HCT116 (cell line): ENCODE measurements around the gene KMT2B. TPM values are rescaled to one million over a fixed set of nuclear protein-coding genes. Genes with fewer than 3 reads are reported as not detected.

Experiments used
- ATAC-seq: fragments of 200-7000 bp; cut with Tn5 transposase; 2 replicates; pipeline ENCODE4 v1.9.1; 2020; ENCODE audit warnings: mild to moderate bottlenecking, moderate library complexity
- BruUV-seq: library from RNA; stranded (reverse); fragments of 400-500 nt; replicated peaks from 2 replicates; lab custom pipeline; 2021; lab: Mats Ljungman, UMichigan
- CTCF ChIA-PET: fragments of 300-600 bp; sonication (Branson Sonifier 250); formaldehyde crosslinking; loops from one replicate; lab custom pipeline; 2021; ENCODE audit warnings: antibody characterized with exemption; lab: Charles Lee
- POLR2A ChIA-PET: fragments of 300-600, 350-600 bp; sonication (Branson Sonifier 250); formaldehyde crosslinking; loops from one replicate; lab custom pipeline; 2021; ENCODE audit warnings: antibody characterized with exemption; lab: Charles Lee
- RAD21 ChIA-PET, 2 experiments: fragments of 300-600 bp; sonication (Branson Sonifier 250); formaldehyde crosslinking; loops; one replicate each; lab custom pipeline; 2023; ENCODE audit warnings: low total read pairs in 2 of 2; ENCODE audit not compliant: uncharacterized antibody in 2 of 2, unreplicated experiment in 2 of 2, low non-redundant PET in 1 of 2; lab: Charles Lee
- DNase-seq: peaks from one replicate; pipeline ENCODE4 v3.0.0-alpha.2; 2010; ENCODE audit warnings: low read depth, low spot score
- H2AFZ ChIP-seq: fragments of 200-600 bp; shearing (Covaris generic), sonication (generic); 2 replicates; pipeline ENCODE4 v1.6.1; 2017; ENCODE audit warnings: low read depth, mixed run types, mixed read lengths, antibody characterized with exemption, low read length; ENCODE audit not compliant: poor library complexity, severe bottlenecking
- H3K27ac ChIP-seq: 2 replicates; pipeline ENCODE4 v1.5.1; 2012; ENCODE audit warnings: low read depth, low read length
- H3K27me3 ChIP-seq: fragments of 200-600 bp; sonication (generic); 2 replicates; pipeline ENCODE4 v1.6.1; 2016; ENCODE audit warnings: mixed run types, low read length, mixed read lengths; ENCODE audit not compliant: insufficient read depth
- H3K36me3 ChIP-seq, 2 experiments: fragments of 200-500 bp in 1 of 2; fragments of 200-600 bp in 1 of 2; sonication (Bioruptor generic) in 1 of 2; sonication (generic) in 1 of 2; 2 replicates each; pipeline versions ENCODE4 v1.5.1 to v1.6.1; 2014 to 2016; ENCODE audit warnings: low read length in 2 of 2, inconsistent platforms in 1 of 2, mixed read lengths in 1 of 2, mixed run types in 1 of 2; ENCODE audit not compliant: insufficient read depth in 2 of 2, control insufficient read depth in 1 of 2
- H3K4me1 ChIP-seq, 2 experiments: fragments of 200-600 bp in 1 of 2; sonication (generic) in 1 of 2; 2 replicates each; pipeline versions ENCODE4 v1.5.1 to v1.6.1; 2012 to 2017; ENCODE audit warnings: low read length in 2 of 2, inconsistent platforms in 1 of 2, mild to moderate bottlenecking in 1 of 2, mixed read lengths in 1 of 2, mixed run types in 1 of 2, moderate library complexity in 1 of 2; ENCODE audit not compliant: insufficient read depth in 2 of 2, control insufficient read depth in 1 of 2
- H3K4me2 ChIP-seq: fragments of 200-600 bp; sonication (generic); 2 replicates; pipeline ENCODE4 v1.6.1; 2017; ENCODE audit warnings: mixed run types, low read length, mixed read lengths
- H3K4me3 ChIP-seq, 2 experiments: fragments of 200-600 bp in 1 of 2; sonication (generic) in 1 of 2; replicated peaks in 1 of 2; 2 replicates each; pipeline ENCODE4 v1.5.1; 2011 to 2016; ENCODE audit warnings: low read length in 2 of 2, control low read depth in 1 of 2, low read depth in 1 of 2, mild to moderate bottlenecking in 1 of 2, mixed read lengths in 1 of 2, mixed run types in 1 of 2
- H3K79me2 ChIP-seq: fragments of 200-600 bp; sonication (generic); 2 replicates; pipeline ENCODE4 v1.6.1; 2017; ENCODE audit warnings: mild to moderate bottlenecking, mixed run types, low read length, moderate library complexity, mixed read lengths; ENCODE audit not compliant: insufficient read depth
- H3K9ac ChIP-seq: fragments of 200-600 bp; sonication (generic); 2 replicates; pipeline ENCODE4 v1.6.1; 2016; ENCODE audit warnings: low read length, mixed read lengths
- H3K9me2 ChIP-seq: fragments of 200-600 bp; sonication (generic), shearing (Covaris generic); 2 replicates; pipeline ENCODE4 v1.6.1; 2017; ENCODE audit warnings: mixed run types, mild to moderate bottlenecking, moderate library complexity; ENCODE audit not compliant: insufficient read depth
- H3K9me3 ChIP-seq, 2 experiments: fragments of 200-500 bp in 1 of 2; fragments of 200-600 bp in 1 of 2; sonication (Bioruptor generic) in 1 of 2; sonication (generic) in 1 of 2; 2 replicates each; pipeline ENCODE4 v1.6.1; 2014 to 2017; ENCODE audit warnings: low read length in 2 of 2, mixed read lengths in 2 of 2, inconsistent platforms in 1 of 2, low read depth in 1 of 2, mild to moderate bottlenecking in 1 of 2, mixed run types in 1 of 2, moderate library complexity in 1 of 2; ENCODE audit not compliant: control insufficient read depth in 1 of 2, insufficient read depth in 1 of 2
- H4K20me1 ChIP-seq: fragments of 200-600 bp; sonication (generic), shearing (Covaris generic); 2 replicates; pipeline ENCODE4 v1.6.1; 2017; ENCODE audit warnings: mixed run types, mild to moderate bottlenecking, moderate library complexity; ENCODE audit not compliant: insufficient read depth
- EGR1 ChIP-seq: IDR thresholded peaks from 2 replicates; pipeline ENCODE4 v1.6.1; 2012; ENCODE audit warnings: low read depth
- ELF1 ChIP-seq: IDR thresholded peaks from 2 replicates; pipeline ENCODE4 v1.6.1; 2012; ENCODE audit warnings: low read depth, borderline replicate concordance
- FOSL1 ChIP-seq: IDR thresholded peaks from 2 replicates; pipeline ENCODE4 v1.6.1; 2012; ENCODE audit warnings: low read depth
- POLR2AphosphoS5 ChIP-seq: IDR thresholded peaks from 2 replicates; pipeline ENCODE4 v1.6.1; 2011; ENCODE audit warnings: mild to moderate bottlenecking, low read depth, low read length, moderate library complexity
- RAD21 ChIP-seq: IDR thresholded peaks from 2 replicates; pipeline ENCODE4 v1.6.1; 2012; ENCODE audit warnings: low read depth, mild to moderate bottlenecking
- SIN3A ChIP-seq: IDR thresholded peaks from 2 replicates; pipeline ENCODE4 v1.6.1; 2012; ENCODE audit warnings: low read depth
- SP1 ChIP-seq: IDR thresholded peaks from 2 replicates; pipeline ENCODE4 v1.6.1; 2012; ENCODE audit warnings: low read depth
- TCF7L2 ChIP-seq: IDR thresholded peaks from 2 replicates; pipeline ENCODE4 v1.7.0; 2011; ENCODE audit warnings: borderline replicate concordance, inconsistent platforms; ENCODE audit not compliant: insufficient read depth, insufficient read length; ENCODE audit errors: extremely low read depth
- YY1 ChIP-seq: IDR thresholded peaks from 2 replicates; pipeline ENCODE4 v1.6.1; 2011; ENCODE audit warnings: low read length, low read depth, moderate library complexity, mild to moderate bottlenecking; ENCODE audit not compliant: insufficient replicate concordance; ENCODE audit errors: extremely low read depth
- ZBTB33 ChIP-seq: IDR thresholded peaks from 2 replicates; pipeline ENCODE4 v1.6.1; 2011; ENCODE audit warnings: mild to moderate bottlenecking, low read length, moderate library complexity; ENCODE audit not compliant: insufficient replicate concordance; ENCODE audit errors: extremely low read depth
- ZFX ChIP-seq: fragments of 450-650 bp; IDR thresholded peaks from 2 replicates; pipeline ENCODE4 v1.6.1; 2017
- ZNF274 ChIP-seq: fragments of 200-500 bp; sonication (Bioruptor generic); IDR thresholded peaks from 2 replicates; pipeline ENCODE4 v1.6.1; 2014; ENCODE audit warnings: mild to moderate bottlenecking, low read depth, low read length, inconsistent platforms
- intact Hi-C: fragments of 100-400 bp; cut with micrococcal nuclease; formaldehyde crosslinking; loops from 2 replicates; pipeline ENCODE4 v1.10.0; 2022
- total RNA-seq: library from RNA; stranded (reverse); gene quantifications from one replicate; pipeline ENCODE4 v1.2.1, GENCODE V29; 2021; ENCODE audit not compliant: unreplicated experiment
- TF ChIP-seq, protein P1 (sequence below): IDR thresholded peaks from 2 replicates; pipeline ENCODE4 v1.6.1; 2012
- TF ChIP-seq, protein P2 (sequence below), 3 experiments: fragments of 200-600 bp in 1 of 3; sonication (generic) in 1 of 3; IDR thresholded peaks in 2 of 3; conservative IDR thresholded peaks in 1 of 3; 2 replicates each; pipeline ENCODE4 v1.5.1; 2012 to 2017; ENCODE audit warnings: low read depth in 2 of 3, low read length in 2 of 3, antibody characterized with exemption in 1 of 3, borderline replicate concordance in 1 of 3, control low read depth in 1 of 3, mild to moderate bottlenecking in 1 of 3, mixed read lengths in 1 of 3, mixed run types in 1 of 3, moderate library complexity in 1 of 3; ENCODE audit not compliant: insufficient read depth in 1 of 3

KMT2B gene
- total RNA-seq, 1 experiment from 2014 or later: 29.9 TPM

DNA sequence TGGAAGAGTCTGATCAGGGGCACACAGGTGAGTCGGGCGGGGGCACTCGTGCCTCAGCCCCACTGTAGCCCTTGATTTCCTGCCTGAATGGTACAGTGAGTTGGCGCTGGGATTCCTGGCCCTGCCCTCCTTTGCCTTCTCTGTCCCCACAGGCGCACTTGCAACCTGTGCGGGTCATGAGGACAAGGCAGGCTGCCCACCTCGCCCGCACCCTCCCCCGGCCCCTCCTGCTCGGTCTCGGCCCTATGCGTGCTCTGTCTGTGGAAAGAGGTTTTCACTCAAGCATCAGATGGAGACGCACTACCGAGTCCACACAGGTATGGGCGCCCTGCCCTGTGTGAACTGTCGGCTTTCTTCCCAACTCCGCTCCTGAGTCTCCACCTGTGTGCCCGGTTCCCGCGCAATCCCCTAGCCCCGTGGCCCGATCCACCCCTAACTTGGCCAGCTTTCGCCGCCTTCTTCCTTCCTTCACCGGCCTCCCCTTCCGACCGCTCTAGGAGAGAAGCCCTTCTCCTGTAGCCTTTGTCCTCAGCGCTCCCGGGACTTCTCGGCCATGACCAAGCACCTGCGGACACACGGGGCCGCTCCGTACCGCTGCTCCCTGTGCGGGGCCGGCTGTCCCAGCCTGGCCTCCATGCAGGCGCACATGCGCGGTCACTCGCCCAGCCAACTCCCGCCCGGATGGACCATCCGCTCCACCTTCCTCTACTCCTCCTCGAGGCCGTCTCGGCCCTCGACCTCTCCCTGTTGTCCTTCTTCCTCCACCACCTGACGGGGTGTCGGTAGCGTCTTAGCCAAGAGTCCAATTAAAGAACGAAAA, 1.6 kb upstream of the KMT2B start (continued):
- TF ChIP-seq POLR2AphosphoS5 (0 out of 2 replicates have a peak, but pooled peaks have one; percentile 8), FOSL1 (no peak), SIN3A (no peak)
- TF ChIP-seq, protein P1, sequence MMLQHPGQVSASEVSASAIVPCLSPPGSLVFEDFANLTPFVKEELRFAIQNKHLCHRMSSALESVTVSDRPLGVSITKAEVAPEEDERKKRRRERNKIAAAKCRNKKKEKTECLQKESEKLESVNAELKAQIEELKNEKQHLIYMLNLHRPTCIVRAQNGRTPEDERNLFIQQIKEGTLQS: no peak

GRCh38 chr19:35716801-35717664, 770 bp upstream of the KMT2B start:
- ChIA-PET POLR2A (no interaction called here), RAD21 (no interaction called here), CTCF (no interaction called here)
- H3K79me2 ChIP-seq: peaks cover 40% of the 10 kb centered on the region
- peak overlapping the region; percentile 91 for H3K9ac ChIP-seq
- peak overlapping the region; percentile 89 to 94 for H3K4me3 ChIP-seq
- peaks cover 16 to 31% of the 10 kb centered on the region in 2 experiments for H3K4me1 ChIP-seq
- DNase-seq: peak; percentile 88
- peak; percentile 84 for ATAC-seq
- H3K27me3 ChIP-seq: no peaks in the 10 kb centered on the region
- intact Hi-C loops: loop anchor here (1.0 to 10.0 kb wide), 5 partner anchors 23 to 362 kb away; partner anchors contain the start of gene FFAR3
- peak overlapping the region; percentile 85 for H3K27ac ChIP-seq
- no peaks in the 10 kb centered on the region for H3K9me2 ChIP-seq
- no peaks in the 10 kb centered on the region for H3K9me3 ChIP-seq
- H4K20me1 ChIP-seq: no peaks in the 10 kb centered on the region
- H3K4me2 ChIP-seq: peak overlapping the region; percentile 81
- TSS peak; percentile 63 for BruUV-seq
- peak overlapping the region; percentile 28 for H2AFZ ChIP-seq
- H3K36me3 ChIP-seq: peaks cover 9 to 17% of the 10 kb centered on the region in 2 experiments; a peak in 3 of 4 replicates
- TF ChIP-seq ZNF274: no peak
- TF ChIP-seq, protein P2, sequence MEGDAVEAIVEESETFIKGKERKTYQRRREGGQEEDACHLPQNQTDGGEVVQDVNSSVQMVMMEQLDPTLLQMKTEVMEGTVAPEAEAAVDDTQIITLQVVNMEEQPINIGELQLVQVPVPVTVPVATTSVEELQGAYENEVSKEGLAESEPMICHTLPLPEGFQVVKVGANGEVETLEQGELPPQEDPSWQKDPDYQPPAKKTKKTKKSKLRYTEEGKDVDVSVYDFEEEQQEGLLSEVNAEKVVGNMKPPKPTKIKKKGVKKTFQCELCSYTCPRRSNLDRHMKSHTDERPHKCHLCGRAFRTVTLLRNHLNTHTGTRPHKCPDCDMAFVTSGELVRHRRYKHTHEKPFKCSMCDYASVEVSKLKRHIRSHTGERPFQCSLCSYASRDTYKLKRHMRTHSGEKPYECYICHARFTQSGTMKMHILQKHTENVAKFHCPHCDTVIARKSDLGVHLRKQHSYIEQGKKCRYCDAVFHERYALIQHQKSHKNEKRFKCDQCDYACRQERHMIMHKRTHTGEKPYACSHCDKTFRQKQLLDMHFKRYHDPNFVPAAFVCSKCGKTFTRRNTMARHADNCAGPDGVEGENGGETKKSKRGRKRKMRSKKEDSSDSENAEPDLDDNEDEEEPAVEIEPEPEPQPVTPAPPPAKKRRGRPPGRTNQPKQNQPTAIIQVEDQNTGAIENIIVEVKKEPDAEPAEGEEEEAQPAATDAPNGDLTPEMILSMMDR (IDR thresholded peaks at IDR 0.05 in 2 of 3, conservative IDR thresholded peaks at IDR 0.05 in 1 of 3; ENCODE audit: borderline replicate concordance in 1 of 3, insufficient read depth in 1 of 3, low read depth in 2 of 3, low read length in 2 of 3): peak; percentile 74 to 99 (median 87)
- no peak for TF ChIP-seq ZBTB33
- no peak; the same call in 1 of the 2 replicates for TF ChIP-seq ELF1
- TF ChIP-seq TCF7L2: no peak
- TF ChIP-seq ZFX: peak; percentile 77
- peak; percentile 90 for TF ChIP-seq RAD21
- TF ChIP-seq YY1: peak; percentile 55
- peak; percentile 97 for TF ChIP-seq EGR1
- TF ChIP-seq, protein P1: no peak
- peak; percentile 51 for TF ChIP-seq SIN3A
- peak; percentile 20; the same call in 1 of the 2 replicates for TF ChIP-seq SP1
- TF ChIP-seq POLR2AphosphoS5: peak; percentile 55
